GM19328 (cell line): ENCODE results near the gene WDR5.

Experiments used
- ATAC-seq: cut with Tn5 transposase; IDR thresholded peaks from one replicate; pipeline ENCODE4 v1.9.1; 2021; ENCODE audit warnings: mild to moderate bottlenecking, moderate library complexity; ENCODE audit not compliant: unreplicated experiment

Gene WDR5

DNA sequence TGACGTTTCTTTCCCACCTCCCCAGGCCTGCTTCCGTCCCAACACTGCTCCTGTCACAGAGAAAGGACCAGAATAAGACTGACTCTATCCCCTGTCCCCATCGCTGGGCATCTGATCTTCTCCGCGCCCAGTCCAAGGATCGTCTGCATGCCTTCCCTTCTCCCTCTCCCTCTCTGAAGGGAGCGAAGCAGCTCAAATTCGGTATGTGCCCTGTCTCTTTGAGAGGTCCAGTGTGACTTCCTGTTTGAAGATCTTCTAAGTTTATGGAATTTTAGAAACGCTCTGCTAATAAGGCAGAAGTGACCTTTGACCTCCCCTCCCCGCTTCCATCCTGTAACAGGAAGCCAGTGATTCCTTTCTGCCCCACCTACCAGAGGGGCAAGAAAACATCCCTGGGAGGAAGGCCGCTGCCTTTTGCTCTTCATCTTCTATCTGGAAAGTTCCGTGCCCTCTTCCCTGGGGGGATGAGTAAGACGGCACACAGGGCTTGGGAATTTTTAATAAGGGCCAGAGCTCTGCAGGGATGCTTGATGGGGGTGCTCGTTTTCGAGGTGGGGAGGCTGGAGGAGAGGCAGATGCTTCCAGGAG is 69.2 kb downstream of the WDR5 start:
- ATAC-seq, result no peak

DNA sequence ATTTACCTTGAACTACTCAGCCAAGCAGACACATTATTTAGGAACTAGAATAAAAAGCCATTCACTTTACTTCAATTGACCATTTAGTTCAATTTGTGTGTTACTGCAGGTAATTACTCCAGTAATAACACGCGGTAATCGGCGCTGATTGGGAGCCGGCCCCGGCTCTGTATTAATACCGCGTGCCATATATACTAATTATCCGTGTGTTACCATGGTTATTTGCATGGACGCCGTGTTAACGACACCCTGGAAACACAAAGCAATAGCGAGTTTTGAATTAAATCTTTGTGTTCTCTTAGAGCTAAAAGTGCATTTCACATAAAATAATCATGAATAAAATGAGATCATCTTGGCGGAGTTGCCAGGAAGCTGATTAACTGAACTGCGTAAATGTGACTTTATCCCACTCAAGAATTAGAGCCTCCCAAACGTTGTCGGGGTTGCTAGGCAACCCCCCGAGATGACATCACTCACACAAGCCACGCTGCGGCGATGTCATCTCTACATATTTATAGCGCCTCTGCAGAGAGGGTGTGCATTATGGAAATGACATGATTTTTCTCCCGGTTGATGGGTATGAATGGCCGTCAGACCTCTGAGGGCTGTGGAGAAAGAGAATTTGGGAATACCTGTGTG is 69.9 kb downstream of the WDR5 start:
- no peak for ATAC-seq

DNA sequence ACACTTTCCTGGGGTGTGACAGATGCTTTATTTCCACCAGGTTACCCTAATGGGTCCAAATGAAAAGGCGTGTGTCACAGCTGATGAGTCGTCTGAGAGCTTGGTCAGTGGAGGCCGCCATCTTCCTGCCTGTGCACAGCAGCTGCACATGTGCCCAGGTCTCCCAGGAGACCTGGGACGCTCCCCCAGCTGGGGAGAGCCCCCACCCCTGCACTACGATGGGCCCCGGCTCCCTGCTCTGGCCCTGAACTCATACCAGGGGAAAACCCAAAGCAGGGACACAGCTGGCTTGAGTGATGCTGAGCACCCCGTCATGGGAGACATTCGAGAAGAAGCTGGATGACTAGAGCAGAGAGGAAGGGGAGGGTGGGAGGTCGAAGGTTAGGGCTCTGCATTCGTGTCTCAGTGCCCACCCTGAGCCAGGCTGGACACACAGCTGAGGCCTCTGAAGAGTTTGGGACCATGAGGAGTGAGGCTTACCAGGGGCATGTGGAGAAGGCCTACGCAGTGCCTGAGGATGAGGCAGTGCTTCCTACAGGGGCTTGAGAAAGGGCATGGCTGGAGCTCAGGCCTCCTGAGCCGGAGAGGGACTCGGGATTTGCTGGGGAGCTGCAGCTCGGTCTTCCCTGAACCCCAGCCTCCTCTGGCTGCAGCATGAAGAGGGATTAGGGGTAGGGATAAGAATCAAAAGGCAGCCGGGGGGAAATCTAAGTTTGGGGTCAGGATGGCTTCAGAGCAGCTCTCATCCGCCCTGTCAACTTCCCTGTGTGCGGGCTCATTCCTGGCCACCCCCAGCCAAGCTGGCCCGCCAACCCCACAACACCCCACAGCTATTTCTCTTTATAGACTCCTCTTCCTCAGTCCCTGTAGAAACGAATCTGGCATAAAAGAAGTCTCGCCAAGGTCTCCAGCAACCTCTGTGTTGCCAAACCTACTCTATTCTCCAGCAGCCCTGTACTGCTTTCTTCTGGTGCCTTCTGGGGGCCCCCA is 70.7 kb downstream of the WDR5 start:
- ATAC-seq, result no peak

DNA sequence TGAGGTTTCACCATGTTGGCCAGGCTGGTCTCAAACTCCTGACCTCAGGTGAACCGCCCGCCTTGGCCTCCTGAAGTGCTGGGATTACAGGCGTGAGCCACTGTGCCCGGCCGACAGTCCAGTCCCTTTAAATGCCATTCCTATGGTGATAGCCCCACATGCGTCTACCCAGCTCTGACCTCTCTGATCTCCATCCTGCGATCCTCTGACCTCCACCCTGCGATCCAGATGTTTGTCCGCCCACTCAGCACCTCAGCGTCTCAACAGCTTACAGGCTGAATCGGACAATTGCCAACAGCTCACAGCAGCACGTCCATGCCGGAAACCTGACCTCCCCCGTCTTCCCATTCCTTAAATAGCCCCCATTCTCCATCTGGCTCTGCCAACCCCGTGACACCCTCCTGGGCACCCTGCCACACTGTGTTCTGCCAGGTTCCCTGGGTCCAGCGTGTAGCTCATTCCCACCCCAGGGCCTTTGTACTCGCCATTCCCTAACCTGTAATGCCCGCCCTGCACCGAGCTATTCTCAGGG is 72.5 kb downstream of the WDR5 start:
- ATAC-seq, result no peak

- no peak for ATAC-seq
These were observed 73.3 kb downstream of the WDR5 start for GRCh38 chr9:134208981-134209725.
